ENCODE results near the gene KCNK18. TPM values are rescaled to one million over a fixed set of nuclear protein-coding genes. Genes with fewer than 3 reads are reported as not detected.
"Not testable (repeated sequence)": the region's sequence is repeated elsewhere in the genome, so short reads cannot be mapped to it uniquely, and the experiment has no call there.

Gene KCNK18
- polyA plus RNA-seq, 1 experiment, result not detected

DNA sequence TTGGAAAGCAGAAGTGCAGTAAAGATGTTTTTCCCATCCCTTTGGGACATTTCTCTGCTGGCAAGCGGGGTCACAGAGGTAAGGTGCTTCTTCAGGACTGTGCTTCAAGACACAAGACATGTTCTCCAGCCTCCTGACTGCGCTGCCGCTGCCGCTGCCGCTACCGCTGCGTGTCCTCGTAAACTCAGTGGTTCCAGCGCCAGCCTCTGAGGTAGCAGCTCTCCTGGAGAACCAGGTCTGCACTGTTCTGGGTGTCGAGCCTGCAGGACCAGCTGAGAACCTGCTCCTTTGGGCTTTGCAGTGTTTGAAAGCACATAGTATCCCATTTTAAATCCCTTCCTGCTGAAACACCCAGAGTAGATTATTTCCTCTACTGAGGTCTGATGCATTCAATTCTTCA, 13.0 kb upstream of the KCNK18 start:
- no peak for TF ChIP-seq CTCF (IDR thresholded peaks at IDR 0.05; ENCODE audit: insufficient read depth, low read depth, low read length)
- CTCF ChIA-PET, result interaction anchor here (1.0 to 26.5 kb wide), 4 partner anchors 8 to 385 kb away, joined by 4 to 736 read pairs (median 10); no protein-coding TSS in a partner anchor
- no peak for DNase-seq (ENCODE audit: low read depth)
- POLR2A ChIA-PET, result no interaction called here
- H3K27me3 ChIP-seq (ENCODE audit: control insufficient read depth, insufficient read depth, low read length), result no peaks in the 10 kb centered on the region
- no peak overlapping the region for H3K4me3 ChIP-seq (ENCODE audit: low read depth, low read length)
- H3K36me3 ChIP-seq (ENCODE audit: control insufficient read depth, insufficient read depth, low read length), result no peaks in the 10 kb centered on the region

GRCh38 chr10:117184821-117185220, 12.5 kb upstream of the KCNK18 start:
- no peak for DNase-seq (ENCODE audit: low read depth)
- H3K27me3 ChIP-seq (ENCODE audit: control insufficient read depth, insufficient read depth, low read length), result no peaks in the 10 kb centered on the region
- no peak overlapping the region for H3K4me3 ChIP-seq (ENCODE audit: low read depth, low read length)
- POLR2A ChIA-PET, result no interaction called here
- TF ChIP-seq CTCF (IDR thresholded peaks at IDR 0.05; ENCODE audit: insufficient read depth, low read depth, low read length), result no peak
- CTCF ChIA-PET, result interaction anchor here (1.0 to 26.5 kb wide), 4 partner anchors 8 to 385 kb away, joined by 4 to 736 read pairs (median 10); no protein-coding TSS in a partner anchor
- H3K36me3 ChIP-seq (ENCODE audit: control insufficient read depth, insufficient read depth, low read length), result no peaks in the 10 kb centered on the region

DNA sequence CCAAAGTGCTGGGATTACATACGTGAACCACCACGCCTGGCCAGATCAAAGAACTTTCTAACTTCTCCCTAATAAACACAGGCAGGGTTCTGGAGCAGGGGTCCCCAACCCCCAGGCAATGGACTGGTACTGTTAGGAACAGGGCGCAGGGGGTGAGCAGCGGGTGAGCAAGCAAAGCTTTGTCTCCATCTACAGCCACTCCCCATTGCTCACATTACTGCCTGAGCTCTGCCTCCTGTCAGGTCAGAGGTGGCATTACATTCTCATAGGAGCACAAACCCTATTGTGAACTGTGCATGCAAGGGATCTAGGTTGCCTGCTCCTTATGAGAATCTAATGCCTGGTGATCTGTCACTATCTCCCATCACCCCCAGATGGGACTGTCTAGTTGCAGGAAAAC, 11.5 kb upstream of the KCNK18 start:
- POLR2A ChIA-PET; H3K36me3 ChIP-seq (ENCODE audit: control insufficient read depth, insufficient read depth, low read length); H3K27me3 ChIP-seq (ENCODE audit: control insufficient read depth, insufficient read depth, low read length); DNase-seq (ENCODE audit: low read depth); H3K4me3 ChIP-seq (ENCODE audit: low read depth, low read length): not testable (repeated sequence)
- CTCF ChIA-PET, result interaction anchor here (2.1 to 26.5 kb wide), 2 partner anchors 11 to 386 kb away, joined by 7 to 736 read pairs; no protein-coding TSS in a partner anchor

DNA sequence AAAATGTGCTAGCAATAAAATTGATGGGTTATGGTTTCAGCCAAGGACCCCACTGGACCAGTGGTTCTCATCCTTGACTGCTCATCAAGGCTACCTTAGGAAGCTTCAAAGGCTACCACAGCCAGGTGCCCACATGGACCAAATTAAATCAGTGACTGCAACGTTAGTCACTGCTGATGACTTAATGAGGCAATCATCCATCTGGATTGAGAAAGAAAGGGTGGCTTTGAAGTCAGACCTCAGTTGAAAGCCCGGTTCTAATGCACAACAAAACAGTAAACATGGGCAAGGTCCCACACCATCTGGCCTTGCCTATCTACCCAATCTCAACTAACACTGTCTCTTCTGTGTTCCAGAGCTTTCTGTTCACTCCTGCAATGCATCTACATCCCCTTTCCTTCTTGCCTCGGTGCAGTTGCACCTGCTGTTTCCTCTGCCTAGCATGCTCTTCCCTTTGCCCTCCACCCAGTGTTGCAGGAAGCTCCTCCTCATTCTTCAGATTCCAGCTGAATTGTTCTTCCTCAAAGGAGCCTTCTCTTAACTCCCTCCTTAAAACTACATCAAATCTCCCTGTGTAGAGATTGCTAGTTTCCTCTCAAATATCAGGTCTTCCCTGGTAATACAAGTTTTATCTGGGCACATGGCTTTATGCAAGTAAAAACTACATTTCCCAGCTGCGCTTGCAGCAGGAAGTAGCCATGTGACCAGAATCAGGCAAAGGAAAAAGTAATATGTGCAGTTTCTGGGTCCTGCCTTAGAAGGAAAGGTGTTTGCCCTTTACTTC, 10.3 kb upstream of the KCNK18 start:
- no peak for DNase-seq (ENCODE audit: low read depth)
- CTCF ChIA-PET, result interaction anchor here (0.6 to 26.5 kb wide), 5 partner anchors 9 to 387 kb away, joined by 3 to 736 read pairs (median 4); no protein-coding TSS in a partner anchor
- no peaks in the 10 kb centered on the region for H3K36me3 ChIP-seq (ENCODE audit: control insufficient read depth, insufficient read depth, low read length)
- no peak for TF ChIP-seq CTCF (IDR thresholded peaks at IDR 0.05; ENCODE audit: insufficient read depth, low read depth, low read length)
- no peak overlapping the region for H3K4me3 ChIP-seq (ENCODE audit: low read depth, low read length)
- POLR2A ChIA-PET, result no interaction called here
- H3K27me3 ChIP-seq (ENCODE audit: control insufficient read depth, insufficient read depth, low read length), result no peaks in the 10 kb centered on the region

- TF ChIP-seq CTCF (IDR thresholded peaks at IDR 0.05; ENCODE audit: insufficient read depth, low read depth, low read length), result no peak
- Histone ChIP-seq H3K27me3 (ENCODE audit: control insufficient read depth, insufficient read depth, low read length) (no peaks in the 10 kb centered on the region), H3K4me3 (ENCODE audit: low read depth, low read length) (no peak overlapping the region), H3K36me3 (ENCODE audit: control insufficient read depth, insufficient read depth, low read length) (no peaks in the 10 kb centered on the region)
- DNase-seq (ENCODE audit: low read depth), result no peak
- POLR2A ChIA-PET, result no interaction called here
- CTCF ChIA-PET, result interaction anchor here (0.8 to 1.0 kb wide), 2 partner anchors 14 to 21 kb away, joined by 3 to 4 read pairs; no protein-coding TSS in a partner anchor
Measured at GRCh38 chr10:117188371-117188770, 8.9 kb upstream of the KCNK18 start.

Data from BJ (cell line).